GM23338 (cell line): ENCODE results near the gene ZNF581. TPM values are rescaled to one million over a fixed set of nuclear protein-coding genes. Genes with fewer than 3 reads are reported as not detected.

Experiments used
- ATAC-seq: fragments of 200-7000 bp; cut with Tn5 transposase; 3 replicates; pipeline ENCODE4 v1.9.1; 2020
- DNase-seq: peaks from one replicate; pipeline ENCODE4 v3.0.0-alpha.2; 2015; ENCODE audit warnings: low spot score
- H2AFZ ChIP-seq: fragments of 200-600 bp; sonication (generic); 2 replicates; pipeline ENCODE4 v1.8.0; 2016; ENCODE audit warnings: antibody characterized with exemption, mild to moderate bottlenecking, moderate library complexity
- H3F3A ChIP-seq: fragments of 200-600 bp; sonication (generic); replicated peaks from 2 replicates; pipeline ENCODE4 v1.8.0; 2017; ENCODE audit warnings: antibody characterized with exemption, mixed run types, low read depth
- H3K27ac ChIP-seq: fragments of 200-600 bp; sonication (generic); 2 replicates; pipeline ENCODE4 v1.6.1; 2016; ENCODE audit warnings: low read depth
- H3K27me3 ChIP-seq: fragments of 200-600 bp; sonication (generic); 2 replicates; pipeline ENCODE4 v1.8.0; 2016; ENCODE audit warnings: mild to moderate bottlenecking, mixed run types, moderate library complexity; ENCODE audit not compliant: insufficient read depth
- H3K36me3 ChIP-seq: fragments of 200-600 bp; sonication (generic); 2 replicates; pipeline ENCODE4 v1.8.0; 2016; ENCODE audit warnings: mild to moderate bottlenecking; ENCODE audit not compliant: insufficient read depth
- H3K4me1 ChIP-seq: fragments of 200-600 bp; sonication (generic); 2 replicates; pipeline ENCODE4 v1.8.0; 2016; ENCODE audit warnings: mild to moderate bottlenecking, moderate library complexity; ENCODE audit not compliant: insufficient read depth
- H3K4me2 ChIP-seq: fragments of 200-600 bp; sonication (generic); 2 replicates; pipeline ENCODE4 v1.7.1; 2017; ENCODE audit warnings: mixed run types
- H3K4me3 ChIP-seq: fragments of 200-600 bp; sonication (generic); 2 replicates; pipeline ENCODE4 v1.6.1; 2016; ENCODE audit warnings: mixed run types
- H3K79me2 ChIP-seq: fragments of 200-600 bp; sonication (generic); replicated peaks from 2 replicates; pipeline ENCODE4 v1.8.0; 2017; ENCODE audit warnings: mild to moderate bottlenecking; ENCODE audit not compliant: insufficient read depth
- H3K9me2 ChIP-seq: fragments of 200-600 bp; sonication (generic); 2 replicates; pipeline ENCODE4 v1.8.0; 2017; ENCODE audit not compliant: insufficient read depth
- H4K20me1 ChIP-seq: fragments of 200-600 bp; sonication (generic); replicated peaks from 2 replicates; pipeline ENCODE4 v1.8.0; 2017; ENCODE audit warnings: mild to moderate bottlenecking; ENCODE audit not compliant: insufficient read depth
- H3K27ac Mint-ChIP-seq: 2 replicates; pipeline ENCODE4 v1.8.0; 2020; ENCODE audit warnings: inconsistent platforms, mild to moderate bottlenecking, moderate library complexity, mixed read lengths
- H3K27me3 Mint-ChIP-seq: 3 replicates; pipeline ENCODE4 v1.8.0; 2022; ENCODE audit warnings: low read depth, mild to moderate bottlenecking, moderate library complexity, mixed read lengths, inconsistent platforms; ENCODE audit not compliant: insufficient read depth, poor library complexity
- H3K36me3 Mint-ChIP-seq: 3 replicates; pipeline ENCODE4 v1.8.0; 2021; ENCODE audit warnings: low read depth, mild to moderate bottlenecking, inconsistent platforms, moderate library complexity, mixed read lengths
- H3K4me1 Mint-ChIP-seq: 3 replicates; pipeline ENCODE4 v1.8.0; 2020; ENCODE audit warnings: mild to moderate bottlenecking, inconsistent platforms, mixed read lengths
- H3K4me3 Mint-ChIP-seq: 3 replicates; pipeline ENCODE4 v1.8.0; 2021; ENCODE audit warnings: moderate library complexity, mild to moderate bottlenecking, inconsistent platforms, mixed read lengths
- H3K9me3 Mint-ChIP-seq: 3 replicates; pipeline ENCODE4 v1.8.0; 2020; ENCODE audit warnings: moderate library complexity, mild to moderate bottlenecking, inconsistent platforms, mixed read lengths
- CREB1 ChIP-seq: fragments of 250-450 bp; sonication (Bioruptor Pico); IDR thresholded peaks from 2 replicates; pipeline ENCODE4 v1.5.0; 2020; ENCODE audit warnings: low read depth, mild to moderate bottlenecking, moderate library complexity
- CTCF ChIP-seq, 2 experiments: fragments of 200-600 bp in 1 of 2; sonication (generic) in 1 of 2; conservative IDR thresholded peaks; 2 replicates each; pipeline versions ENCODE4 v1.5.1 to v1.6.1; 2016 to 2017; ENCODE audit warnings: antibody characterized with exemption in 2 of 2, low read depth in 2 of 2, mild to moderate bottlenecking in 2 of 2, moderate library complexity in 1 of 2
- ETS1 ChIP-seq: IDR thresholded peaks from 2 replicates; pipeline ENCODE4 v1.6.1; 2016; ENCODE audit warnings: antibody characterized with exemption
- EZH2 ChIP-seq: fragments of 200-600 bp; sonication (generic); IDR thresholded peaks from one replicate; pipeline ENCODE4 v1.8.0; 2017; ENCODE audit warnings: antibody characterized with exemption, mild to moderate bottlenecking, low read depth; ENCODE audit not compliant: unreplicated experiment
- EZH2phosphoT487 ChIP-seq: fragments of 200-600 bp; sonication (generic); IDR thresholded peaks from one replicate; pipeline ENCODE4 v1.8.1; 2018; ENCODE audit warnings: antibody characterized with exemption; ENCODE audit not compliant: unreplicated experiment
- JUNB ChIP-seq: IDR thresholded peaks from one replicate; pipeline ENCODE4 v1.6.1; 2016; ENCODE audit warnings: antibody characterized with exemption; ENCODE audit not compliant: unreplicated experiment
- NANOG ChIP-seq: IDR thresholded peaks from 2 replicates; pipeline ENCODE4 v1.6.1; 2016; ENCODE audit warnings: antibody characterized with exemption, borderline replicate concordance
- POLR2AphosphoS5 ChIP-seq: IDR thresholded peaks from 2 replicates; pipeline ENCODE4 v1.6.1; 2016; ENCODE audit warnings: antibody characterized with exemption, low read depth
- STAT1 ChIP-seq: IDR thresholded peaks from one replicate; pipeline ENCODE4 v1.6.1; 2016; ENCODE audit warnings: antibody characterized with exemption; ENCODE audit not compliant: unreplicated experiment
- ZNF114 ChIP-seq: fragments of 250-450 bp; sonication (Bioruptor Pico); IDR thresholded peaks from 2 replicates; pipeline ENCODE4 v1.5.0; 2020; ENCODE audit warnings: mild to moderate bottlenecking, moderate library complexity
- ZNF331 ChIP-seq: fragments of 250-450 bp; sonication (Bioruptor Pico); IDR thresholded peaks from 2 replicates; pipeline ENCODE4 v1.5.0; 2020; ENCODE audit warnings: low read depth, mild to moderate bottlenecking, moderate library complexity
- polyA plus RNA-seq: library from polyadenylated mRNA; unstranded; fragments of >200 nt; fragmentation: Nextera tagmentation; extraction: Ambion mirVana; gene quantifications from 2 replicates; pipeline ENCODE4 v1.2.1, GENCODE V29; 2016
- total RNA-seq: library from RNA; depleted of rRNA; stranded (reverse); fragments of >200 nt; shearing (Covaris generic); gene quantifications from 2 replicates; pipeline ENCODE4 v1.2.3, GENCODE V29; 2014
- TF ChIP-seq, protein P1 (sequence below): fragments of 250-450 bp; sonication (Bioruptor Pico); IDR thresholded peaks from 2 replicates; pipeline ENCODE4 v1.5.0; 2020; ENCODE audit warnings: mild to moderate bottlenecking, moderate library complexity

Gene ZNF581
- total and polyA plus RNA-seq, 2 experiments from 2014 or later = 48.5 to 87.6 TPM

GRCh38 chr19:55659822-55660221, 16.4 kb downstream of the ZNF581 start (continued):
- TF ChIP-seq, protein P1, sequence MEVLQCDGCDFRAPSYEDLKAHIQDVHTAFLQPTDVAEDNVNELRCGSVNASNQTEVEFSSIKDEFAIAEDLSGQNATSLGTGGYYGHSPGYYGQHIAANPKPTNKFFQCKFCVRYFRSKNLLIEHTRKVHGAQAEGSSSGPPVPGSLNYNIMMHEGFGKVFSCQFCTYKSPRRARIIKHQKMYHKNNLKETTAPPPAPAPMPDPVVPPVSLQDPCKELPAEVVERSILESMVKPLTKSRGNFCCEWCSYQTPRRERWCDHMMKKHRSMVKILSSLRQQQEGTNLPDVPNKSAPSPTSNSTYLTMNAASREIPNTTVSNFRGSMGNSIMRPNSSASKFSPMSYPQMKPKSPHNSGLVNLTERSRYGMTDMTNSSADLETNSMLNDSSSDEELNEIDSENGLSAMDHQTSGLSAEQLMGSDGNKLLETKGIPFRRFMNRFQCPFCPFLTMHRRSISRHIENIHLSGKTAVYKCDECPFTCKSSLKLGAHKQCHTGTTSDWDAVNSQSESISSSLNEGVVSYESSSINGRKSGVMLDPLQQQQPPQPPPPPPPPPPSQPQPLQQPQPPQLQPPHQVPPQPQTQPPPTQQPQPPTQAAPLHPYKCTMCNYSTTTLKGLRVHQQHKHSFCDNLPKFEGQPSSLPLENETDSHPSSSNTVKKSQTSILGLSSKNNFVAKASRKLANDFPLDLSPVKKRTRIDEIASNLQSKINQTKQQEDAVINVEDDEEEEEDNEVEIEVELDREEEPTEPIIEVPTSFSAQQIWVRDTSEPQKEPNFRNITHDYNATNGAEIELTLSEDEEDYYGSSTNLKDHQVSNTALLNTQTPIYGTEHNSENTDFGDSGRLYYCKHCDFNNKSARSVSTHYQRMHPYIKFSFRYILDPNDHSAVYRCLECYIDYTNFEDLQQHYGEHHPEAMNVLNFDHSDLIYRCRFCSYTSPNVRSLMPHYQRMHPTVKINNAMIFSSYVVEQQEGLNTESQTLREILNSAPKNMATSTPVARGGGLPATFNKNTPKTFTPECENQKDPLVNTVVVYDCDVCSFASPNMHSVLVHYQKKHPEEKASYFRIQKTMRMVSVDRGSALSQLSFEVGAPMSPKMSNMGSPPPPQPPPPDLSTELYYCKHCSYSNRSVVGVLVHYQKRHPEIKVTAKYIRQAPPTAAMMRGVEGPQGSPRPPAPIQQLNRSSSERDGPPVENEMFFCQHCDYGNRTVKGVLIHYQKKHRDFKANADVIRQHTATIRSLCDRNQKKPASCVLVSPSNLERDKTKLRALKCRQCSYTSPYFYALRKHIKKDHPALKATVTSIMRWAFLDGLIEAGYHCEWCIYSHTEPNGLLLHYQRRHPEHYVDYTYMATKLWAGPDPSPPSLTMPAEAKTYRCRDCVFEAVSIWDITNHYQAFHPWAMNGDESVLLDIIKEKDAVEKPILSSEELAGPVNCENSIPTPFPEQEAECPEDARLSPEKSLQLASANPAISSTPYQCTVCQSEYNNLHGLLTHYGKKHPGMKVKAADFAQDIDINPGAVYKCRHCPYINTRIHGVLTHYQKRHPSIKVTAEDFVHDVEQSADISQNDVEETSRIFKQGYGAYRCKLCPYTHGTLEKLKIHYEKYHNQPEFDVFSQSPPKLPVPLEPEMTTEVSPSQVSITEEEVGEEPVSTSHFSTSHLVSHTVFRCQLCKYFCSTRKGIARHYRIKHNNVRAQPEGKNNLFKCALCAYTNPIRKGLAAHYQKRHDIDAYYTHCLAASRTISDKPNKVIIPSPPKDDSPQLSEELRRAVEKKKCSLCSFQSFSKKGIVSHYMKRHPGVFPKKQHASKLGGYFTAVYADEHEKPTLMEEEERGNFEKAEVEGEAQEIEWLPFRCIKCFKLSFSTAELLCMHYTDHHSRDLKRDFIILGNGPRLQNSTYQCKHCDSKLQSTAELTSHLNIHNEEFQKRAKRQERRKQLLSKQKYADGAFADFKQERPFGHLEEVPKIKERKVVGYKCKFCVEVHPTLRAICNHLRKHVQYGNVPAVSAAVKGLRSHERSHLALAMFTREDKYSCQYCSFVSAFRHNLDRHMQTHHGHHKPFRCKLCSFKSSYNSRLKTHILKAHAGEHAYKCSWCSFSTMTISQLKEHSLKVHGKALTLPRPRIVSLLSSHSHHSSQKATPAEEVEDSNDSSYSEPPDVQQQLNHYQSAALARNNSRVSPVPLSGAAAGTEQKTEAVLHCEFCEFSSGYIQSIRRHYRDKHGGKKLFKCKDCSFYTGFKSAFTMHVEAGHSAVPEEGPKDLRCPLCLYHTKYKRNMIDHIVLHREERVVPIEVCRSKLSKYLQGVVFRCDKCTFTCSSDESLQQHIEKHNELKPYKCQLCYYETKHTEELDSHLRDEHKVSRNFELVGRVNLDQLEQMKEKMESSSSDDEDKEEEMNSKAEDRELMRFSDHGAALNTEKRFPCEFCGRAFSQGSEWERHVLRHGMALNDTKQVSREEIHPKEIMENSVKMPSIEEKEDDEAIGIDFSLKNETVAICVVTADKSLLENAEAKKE (CRISPR knock-in tag) = no peak
- TF ChIP-seq ZNF114 (CRISPR knock-in tag) = no peak
- TF ChIP-seq STAT1 = no peak

- no peak for DNase-seq
- no peak for ATAC-seq
- H3K4me3 Mint-ChIP-seq = no peak overlapping the region
- Histone ChIP-seq H3K4me3 (no peak overlapping the region), H3K9me2 (no peaks in the 10 kb centered on the region), H3F3A (peaks cover 18% of the 10 kb centered on the region), H2AFZ (no peak overlapping the region), H4K20me1 (peaks cover 62% of the 10 kb centered on the region), H3K36me3 (peaks cover 29% of the 10 kb centered on the region), H3K79me2 (peaks cover 94% of the 10 kb centered on the region), H3K4me2 (no peak overlapping the region), H3K4me1 (peaks cover 27% of the 10 kb centered on the region), H3K27me3 (no peaks in the 10 kb centered on the region), H3K27ac (no peak overlapping the region)
- H3K4me1 Mint-ChIP-seq = peaks cover 36% of the 10 kb centered on the region
- H3K27ac Mint-ChIP-seq = no peak overlapping the region
- H3K36me3 Mint-ChIP-seq = peaks cover 81% of the 10 kb centered on the region
- H3K27me3 Mint-ChIP-seq = peaks cover 15% of the 10 kb centered on the region
- no peaks in the 10 kb centered on the region; the same call in 1 of the 3 replicates for H3K9me3 Mint-ChIP-seq
- TF ChIP-seq CREB1 (CRISPR knock-in tag) (no peak), ZNF331 (CRISPR knock-in tag) (no peak), NANOG (no peak), JUNB (no peak), ETS1 (no peak), EZH2 (no peak), EZH2phosphoT487 (no peak), POLR2AphosphoS5 (no peak), STAT1 (no peak), CTCF (conservative IDR thresholded peaks at IDR 0.05; ENCODE audit: low read depth in 2 of 2) (no peak)
Measured at GRCh38 chr19:55660404-55660803, 17.0 kb downstream of the ZNF581 start.
